ENCODE results near the gene CENPF.
"Not testable (repeated sequence)": the region's sequence is repeated elsewhere in the genome, so short reads cannot be mapped to it uniquely, and the experiment has no call there.

The CENPF gene

DNA sequence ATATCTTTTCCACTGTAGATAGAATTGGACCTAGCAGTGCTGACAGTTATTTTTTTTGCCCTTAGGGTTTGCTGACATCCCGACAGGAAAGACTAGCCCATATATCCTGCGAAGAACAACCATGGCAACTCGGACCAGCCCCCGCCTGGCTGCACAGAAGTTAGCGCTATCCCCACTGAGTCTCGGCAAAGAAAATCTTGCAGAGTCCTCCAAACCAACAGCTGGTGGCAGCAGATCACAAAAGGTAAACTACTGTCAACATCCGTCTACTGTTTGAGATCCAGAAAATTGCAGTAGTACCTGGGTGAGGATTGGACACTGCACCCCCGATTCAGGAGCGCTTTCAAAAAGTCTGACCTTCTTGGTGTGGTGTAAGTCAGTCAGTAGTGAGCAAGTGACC is 55.8 kb downstream of the CENPF start:
- DNase-seq (ENCODE audit: low read depth in 2 of 2), result no peak

GRCh38 chr1:214660190-214660589 is 57.2 kb downstream of the CENPF start:
- no peak for DNase-seq (ENCODE audit: low read depth in 2 of 2)

DNA sequence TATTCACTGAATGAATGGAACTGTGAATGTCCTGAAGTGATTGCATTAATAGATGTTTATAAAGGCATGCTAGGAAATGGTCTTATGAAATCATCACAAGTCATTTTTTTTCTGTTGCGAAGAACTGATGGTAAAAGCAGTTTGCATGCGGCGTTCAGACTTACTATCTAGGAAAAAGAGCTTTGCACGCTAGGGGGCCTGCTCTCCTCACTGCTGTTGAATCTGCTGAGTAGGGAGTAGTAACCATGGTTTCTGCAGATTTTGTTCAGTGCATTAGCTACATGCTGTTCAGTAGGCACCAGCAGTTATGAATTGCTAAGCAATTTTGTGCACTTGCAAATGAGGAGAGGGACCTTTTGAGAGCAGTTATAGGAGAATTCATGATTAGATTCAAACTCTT is 57.9 kb downstream of the CENPF start:
- DNase-seq (ENCODE audit: low read depth in 2 of 2), result no peak

DNA sequence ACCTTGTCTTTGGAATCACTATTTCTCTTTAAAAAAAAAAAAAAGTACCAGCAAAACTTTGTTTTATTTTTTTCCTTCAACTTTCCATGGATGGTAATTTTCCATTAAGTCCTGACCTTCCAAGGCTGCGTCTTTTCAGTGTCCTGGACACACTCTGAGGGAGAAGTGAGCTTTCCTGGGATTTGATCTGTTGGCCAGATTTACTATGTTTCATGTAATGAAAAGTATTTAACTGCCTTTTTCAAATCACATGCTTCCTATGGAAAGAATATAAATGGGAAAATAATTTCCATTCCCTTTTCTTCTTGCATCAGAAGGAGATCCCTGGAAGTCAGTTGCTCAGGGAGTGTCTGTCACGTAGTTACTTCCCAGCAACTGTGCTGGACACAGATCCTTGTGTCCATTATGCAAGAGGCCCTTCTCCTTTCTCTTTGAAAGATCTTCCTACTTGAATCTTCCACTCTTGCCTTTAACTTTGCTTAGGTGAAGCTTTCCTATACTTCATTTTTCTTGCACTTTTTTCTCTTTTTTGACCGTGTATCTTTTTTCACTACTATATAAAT is 59.3 kb downstream of the CENPF start:
- DNase-seq (ENCODE audit: low read depth in 2 of 2), result no peak

DNA sequence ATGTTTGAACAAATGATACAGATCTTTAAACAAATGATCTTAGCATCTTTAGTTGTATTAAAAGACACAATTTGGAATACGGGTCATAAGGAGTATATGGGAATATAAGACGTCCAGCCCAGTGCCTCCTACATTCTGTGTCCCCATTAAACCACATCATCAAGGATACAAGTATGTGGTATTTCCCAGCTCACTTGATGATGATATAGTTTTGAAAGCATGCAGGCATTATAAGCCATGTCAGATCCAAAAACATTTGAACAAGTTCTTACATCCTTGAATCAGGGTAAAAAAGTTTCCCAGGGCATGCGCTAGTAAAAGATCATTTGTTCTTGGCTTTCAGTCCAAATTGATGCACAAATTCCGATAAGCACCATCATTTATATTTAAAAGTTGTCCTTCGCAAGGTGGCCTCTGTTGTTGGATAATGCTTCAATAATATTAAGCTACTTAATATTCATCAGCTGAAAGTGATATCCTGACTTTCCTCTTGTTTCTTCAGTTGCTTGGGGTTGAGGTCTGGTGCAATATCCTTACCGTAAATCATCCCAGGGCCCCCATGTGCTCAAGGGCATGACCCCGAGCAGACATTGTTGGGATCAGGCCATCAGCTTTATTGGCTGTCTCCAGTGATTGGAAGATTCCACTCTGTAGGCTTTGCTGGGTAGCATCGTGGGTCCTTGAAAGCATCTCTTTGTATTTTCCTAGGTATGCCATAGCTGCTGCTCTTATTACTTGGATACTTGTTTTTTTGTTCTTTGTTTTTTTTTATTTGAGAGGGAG is 61.8 kb downstream of the CENPF start:
- DNase-seq (ENCODE audit: low read depth in 2 of 2), result no peak

DNA sequence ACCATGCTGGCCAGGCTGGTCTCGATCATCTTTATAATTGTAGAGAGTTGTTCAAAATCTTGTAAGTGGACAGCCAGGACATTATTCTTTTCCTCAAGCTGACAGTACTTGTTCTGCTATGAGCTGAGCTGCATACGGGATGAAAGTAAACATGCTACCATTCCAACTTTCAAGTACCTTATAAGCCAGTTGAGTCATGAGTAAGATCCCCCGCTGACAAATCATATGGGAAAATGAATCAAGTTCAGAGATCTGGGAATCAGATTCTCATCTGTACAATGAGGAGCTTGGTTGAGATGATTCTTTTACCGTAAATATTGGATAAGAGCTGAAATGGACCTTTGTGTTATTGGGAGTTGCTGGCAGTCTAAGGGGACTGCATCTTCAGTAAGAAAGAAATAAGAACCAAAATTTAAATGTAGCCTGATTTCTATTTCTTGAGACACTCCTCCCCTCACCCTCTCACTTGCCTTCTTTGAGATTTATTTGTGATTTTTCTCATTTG is 62.7 kb downstream of the CENPF start:
- DNase-seq (ENCODE audit: low read depth in 2 of 2), result no peak

GRCh38 chr1:214666674-214667073 is 63.7 kb downstream of the CENPF start:
- DNase-seq (ENCODE audit: low read depth in 2 of 2), result no peak

DNA sequence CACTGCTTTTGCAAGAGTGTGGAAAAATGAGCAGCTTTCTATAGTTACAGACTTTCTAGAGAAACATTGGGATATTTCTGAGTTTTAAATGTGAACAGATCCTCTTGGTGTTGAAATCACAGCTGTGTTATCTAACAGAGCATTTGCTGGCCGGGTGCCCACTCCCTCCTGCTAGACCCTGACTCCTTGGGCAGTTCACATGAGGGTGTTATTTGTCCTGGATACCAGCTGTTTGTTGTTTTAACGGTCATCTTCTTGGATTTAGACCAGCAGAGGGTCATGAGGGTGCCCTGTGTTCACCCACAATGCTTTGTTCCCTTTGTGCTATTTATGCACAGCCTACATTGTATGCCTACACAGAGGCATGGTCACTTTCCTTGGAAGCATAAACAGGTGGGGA is 67.1 kb downstream of the CENPF start:
- DNase-seq (ENCODE audit: low read depth in 2 of 2), result no peak

DNA sequence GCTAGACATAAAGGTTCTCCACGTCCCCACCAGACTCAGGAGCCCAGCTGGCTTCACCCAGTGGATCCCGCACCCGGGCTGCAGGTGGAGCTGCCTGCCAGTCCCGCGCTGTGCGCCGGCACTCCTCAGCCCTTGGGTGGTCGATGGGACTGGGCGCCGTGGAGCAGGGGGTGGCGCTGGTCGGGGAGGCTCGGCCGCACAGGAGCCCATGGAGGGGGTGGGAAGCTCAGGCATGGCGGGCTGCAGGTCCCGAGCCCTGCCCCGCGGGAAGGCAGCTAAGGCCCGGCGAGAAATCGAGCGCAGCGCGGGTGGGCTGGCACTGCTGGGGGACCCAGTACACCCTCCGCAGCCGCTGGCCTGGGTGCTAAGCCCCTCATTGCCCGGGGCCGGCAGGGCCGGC is 70.0 kb downstream of the CENPF start:
- not testable (repeated sequence) for DNase-seq (ENCODE audit: low read depth in 2 of 2)

GRCh38 chr1:214673576-214673975 is 70.6 kb downstream of the CENPF start:
- no peak for DNase-seq (ENCODE audit: low read depth in 2 of 2)

- not testable (repeated sequence) for DNase-seq (ENCODE audit: low read depth in 2 of 2)
Measured at GRCh38 chr1:214675524-214675923, 72.5 kb downstream of the CENPF start.

DNA sequence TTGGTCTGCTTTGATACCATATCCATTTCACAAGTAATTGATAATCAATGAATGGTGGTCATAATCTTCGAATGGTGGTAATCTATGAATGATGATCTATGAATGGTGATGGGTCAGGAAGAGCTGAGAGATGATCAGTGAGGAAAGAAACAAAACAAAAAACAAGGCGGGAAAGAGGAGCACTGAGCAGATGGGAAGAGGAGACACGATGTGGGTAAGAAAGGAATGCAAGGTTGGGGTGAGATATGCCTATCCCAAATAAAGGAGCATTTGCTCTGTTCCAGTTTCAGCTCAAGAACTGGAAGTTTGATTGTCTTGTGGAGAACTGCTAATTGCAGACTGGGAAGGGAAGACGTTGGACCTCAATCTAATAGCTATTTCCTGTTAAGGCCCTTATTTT is 73.8 kb downstream of the CENPF start:
- no peak for DNase-seq (ENCODE audit: low read depth in 2 of 2)

DNA sequence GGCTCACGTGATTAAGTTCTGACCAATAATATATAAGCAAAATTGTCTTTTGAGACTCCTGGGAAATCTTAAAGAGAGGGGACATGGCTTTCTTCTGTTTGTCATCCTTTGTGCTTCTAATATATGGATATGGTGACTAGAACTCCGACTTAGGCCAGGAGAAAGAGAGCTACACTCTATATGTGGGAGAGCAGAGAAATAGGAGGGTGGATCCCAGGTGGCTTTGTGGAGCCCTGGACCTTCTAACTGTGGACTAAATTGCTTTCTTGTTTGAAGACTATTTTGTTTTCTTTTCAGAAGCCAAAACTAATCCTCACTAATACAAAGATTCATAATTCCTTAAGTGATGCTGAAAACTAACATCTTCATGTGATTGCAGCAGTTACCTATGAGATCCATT is 75.0 kb downstream of the CENPF start:
- DNase-seq (ENCODE audit: low read depth in 2 of 2), result no peak

DNA sequence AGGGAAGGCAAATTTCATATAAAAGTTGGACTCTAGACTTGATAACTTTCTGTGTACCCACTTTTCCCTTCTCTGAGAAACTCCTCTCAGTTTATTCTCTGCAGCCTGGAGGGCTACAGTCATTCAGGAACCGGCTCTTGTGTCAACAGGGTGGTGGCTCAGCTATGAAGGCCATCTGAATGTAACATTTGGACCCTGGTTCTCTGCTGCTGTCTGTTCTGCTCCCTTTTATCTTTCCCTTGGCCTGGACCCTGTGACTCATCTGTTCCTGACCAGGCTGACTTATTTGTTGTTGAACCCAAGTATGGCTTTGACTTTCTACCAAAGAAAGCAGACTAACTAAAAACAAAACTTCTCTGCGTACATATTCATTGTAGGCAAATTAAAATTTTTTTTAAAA is 75.4 kb downstream of the CENPF start:
- DNase-seq (ENCODE audit: low read depth in 2 of 2), result no peak

DNA sequence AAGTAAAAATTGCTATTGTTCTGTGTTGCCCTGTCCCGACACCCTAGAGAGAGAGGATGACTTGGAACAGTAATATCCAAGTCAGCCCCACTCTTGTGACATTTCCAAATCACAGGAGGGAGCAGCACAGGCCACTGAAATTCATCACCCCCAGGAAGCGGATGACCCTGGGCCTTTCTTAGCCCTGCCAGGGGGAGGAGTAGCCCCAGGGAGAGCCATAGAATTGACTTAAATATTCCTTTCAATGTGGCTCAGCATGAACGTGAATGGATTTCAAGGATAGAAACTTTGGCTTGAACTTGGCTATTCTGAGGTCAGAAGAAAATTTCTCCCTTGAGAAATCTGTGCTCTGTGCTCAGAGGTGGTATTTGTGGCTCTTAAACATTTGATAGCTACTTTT is 80.6 kb downstream of the CENPF start:
- DNase-seq (ENCODE audit: low read depth in 2 of 2), result no peak

GRCh38 chr1:214685906-214686305 is 82.9 kb downstream of the CENPF start:
- DNase-seq (ENCODE audit: low read depth in 2 of 2), result no peak

DNA sequence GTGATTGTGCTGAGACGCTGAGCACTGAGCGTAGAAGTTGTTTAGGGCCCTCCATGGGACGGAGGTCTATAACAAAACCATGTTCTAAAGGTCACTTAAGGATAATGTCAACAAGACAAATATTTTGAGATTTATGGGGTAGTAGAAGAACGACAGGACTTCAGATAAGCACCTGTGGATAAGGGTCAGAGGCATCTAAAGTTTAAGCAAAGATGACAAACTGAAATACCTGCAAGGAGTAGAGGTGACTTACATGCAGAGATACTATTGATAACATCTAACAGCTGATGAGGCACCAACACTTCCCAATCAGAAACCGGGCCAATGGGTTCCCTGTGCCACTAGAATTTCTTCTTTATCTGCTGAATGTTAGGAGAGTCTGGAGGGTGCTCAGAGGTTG is 83.5 kb downstream of the CENPF start:
- DNase-seq (ENCODE audit: low read depth in 2 of 2), result no peak

- DNase-seq (ENCODE audit: low read depth in 2 of 2), result no peak
Measured at GRCh38 chr1:214688891-214689290, 85.9 kb downstream of the CENPF start.

DNA sequence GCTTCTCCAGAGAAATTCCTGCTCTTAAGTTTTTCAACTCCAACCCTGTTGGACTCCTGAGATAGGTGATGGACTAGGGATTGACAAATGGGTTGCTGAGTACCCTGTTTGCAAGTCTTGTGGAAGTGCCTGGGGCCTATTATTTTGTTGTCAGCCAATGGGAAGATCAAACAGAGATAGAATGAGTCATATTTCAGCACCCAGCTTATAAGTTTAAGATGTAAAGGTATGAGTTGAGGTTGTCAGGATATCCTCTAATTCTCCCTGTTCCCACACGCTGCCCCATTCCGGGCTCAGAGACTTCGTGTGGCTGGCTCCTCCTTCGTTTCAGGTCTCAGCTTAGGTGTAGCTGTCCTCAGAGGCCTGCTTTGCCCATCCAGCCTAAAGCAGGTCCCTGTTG is 91.8 kb downstream of the CENPF start:
- no peak for DNase-seq (ENCODE audit: low read depth in 2 of 2)

GRCh38 chr1:214698559-214698958 is 95.6 kb downstream of the CENPF start:
- no peak for DNase-seq (ENCODE audit: low read depth in 2 of 2)

DNA sequence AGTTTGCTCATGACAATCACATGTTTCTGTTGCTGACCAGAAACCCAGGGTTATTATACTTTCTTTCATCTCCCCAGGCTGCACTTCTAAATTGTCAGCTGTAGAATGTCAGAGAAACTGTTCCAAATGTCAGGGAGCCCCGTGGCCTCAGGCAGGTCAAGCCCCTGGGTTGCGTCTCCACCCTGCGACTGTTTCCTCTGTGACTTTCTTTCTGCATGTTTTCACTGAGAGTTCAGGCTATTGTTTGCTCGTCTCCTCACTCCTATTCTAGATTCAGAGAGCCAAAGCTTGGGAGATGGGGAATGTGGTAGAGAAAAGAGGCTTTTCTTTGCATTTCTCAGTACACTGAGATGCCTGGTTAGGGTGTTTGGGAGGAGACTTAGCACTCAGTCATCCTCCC is 97.4 kb downstream of the CENPF start:
- DNase-seq (ENCODE audit: low read depth in 2 of 2), result no peak

- no peak for DNase-seq (ENCODE audit: low read depth in 2 of 2)
Measured at GRCh38 chr1:214702556-214702955, 99.6 kb downstream of the CENPF start.

GRCh38 chr1:214707306-214708087 is 104.5 kb downstream of the CENPF start:
- DNase-seq (ENCODE audit: low read depth in 2 of 2), result no peak
